C4-2B (cell line): ENCODE measurements around the gene SEMA6A.

Experiments used
- H3K27ac ChIP-seq: fragments of 450-650 bp; 2 replicates; pipeline ENCODE4 v1.5.1; 2017
- CTCF ChIP-seq: fragments of 450-650 bp; conservative IDR thresholded peaks from 2 replicates; pipeline ENCODE4 v1.5.1; 2017; ENCODE audit warnings: mild to moderate bottlenecking
- ZFX ChIP-seq: fragments of 450-650 bp; IDR thresholded peaks from 2 replicates; pipeline ENCODE4 v1.6.1; 2017

SEMA6A gene

GRCh38 chr5:116574367-116575325, at the start of gene SEMA6A:
SEMA6A (minus strand) TSS chr5:116574823; CDS start chr5:116504944, 69,879 bp downstream.
- no peak within 1 kb of the TSS for H3K27ac ChIP-seq
- TF ChIP-seq ZFX: no peak
- TF ChIP-seq CTCF: peak; percentile 16

- no peak overlapping the region for H3K27ac ChIP-seq
- no peak for TF ChIP-seq CTCF
- no peak for TF ChIP-seq ZFX
These were observed 47.9 kb upstream of the SEMA6A start for GRCh38 chr5:116622375-116623050.

- no peak overlapping the region for H3K27ac ChIP-seq
- TF ChIP-seq ZFX (no peak), CTCF (no peak)
These were observed 47.0 kb upstream of the SEMA6A start for GRCh38 chr5:116621599-116621998.

GRCh38 chr5:116616876-116617275, 42.3 kb upstream of the SEMA6A start:
- no peak for TF ChIP-seq ZFX
- no peak overlapping the region for H3K27ac ChIP-seq

- TF ChIP-seq ZFX: no peak
- no peak for TF ChIP-seq CTCF
- no peak overlapping the region for H3K27ac ChIP-seq
These were observed 39.9 kb upstream of the SEMA6A start for GRCh38 chr5:116614603-116614920.

- TF ChIP-seq CTCF (no peak), ZFX (no peak)
- H3K27ac ChIP-seq: no peak overlapping the region
These were observed 38.8 kb upstream of the SEMA6A start for GRCh38 chr5:116613445-116613844.

- TF ChIP-seq ZFX: no peak
- TF ChIP-seq CTCF: no peak
These were observed 37.8 kb upstream of the SEMA6A start for GRCh38 chr5:116612431-116612830.

More at GRCh38 chr5:116612431-116612830, 37.8 kb upstream of the SEMA6A start:
- H3K27ac ChIP-seq: no peak overlapping the region
